ENCODE results near the gene LENEP.

DNA sequence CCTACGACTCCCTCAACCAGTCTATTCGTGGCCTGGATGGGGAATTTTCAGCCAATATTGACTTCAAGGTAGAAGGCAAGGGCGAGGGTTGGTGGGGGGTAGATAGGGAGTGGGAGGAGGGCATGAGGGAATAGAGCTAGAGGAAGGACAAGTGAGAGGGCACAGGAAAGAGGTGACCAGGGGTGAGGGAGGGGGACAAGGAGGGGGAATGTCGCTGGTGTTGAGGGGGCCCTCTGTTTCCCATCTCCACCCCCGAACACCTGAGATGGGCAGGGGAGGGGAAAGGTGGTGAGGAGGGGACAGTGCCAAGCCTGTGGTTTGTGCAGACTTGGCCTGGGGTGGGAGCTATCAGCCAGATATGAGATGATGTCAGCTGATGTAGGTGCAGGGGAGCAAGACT lies 49.4 kb downstream of the LENEP start:
- TF ChIP-seq CTCF (IDR thresholded peaks at IDR 0.05; ENCODE audit: low read length) = no peak
- TF ChIP-seq EZH2 (optimal IDR thresholded peaks at IDR 0.05; ENCODE audit: low read depth, low read length) = no peak
